Mesenchymal stem cell (in vitro differentiated cells and primary cell): ENCODE measurements around the gene FAM222B.

Source experiments
- DNase-seq: peaks from one replicate; pipeline ENCODE4 v3.0.0-alpha.2; 2013
- H2AFZ ChIP-seq: one replicate; pipeline ENCODE4 v1.6.1; 2013; ENCODE audit warnings: low read depth, mild to moderate bottlenecking, control low read depth, inconsistent platforms, low read length, moderate library complexity
- H2AK5ac ChIP-seq: 2 replicates; pipeline ENCODE4 v1.6.1; 2013; ENCODE audit warnings: low read length, moderate library complexity, mild to moderate bottlenecking, inconsistent platforms; ENCODE audit not compliant: severe bottlenecking
- H2BK120ac ChIP-seq: one replicate; pipeline ENCODE4 v1.6.1; 2013; ENCODE audit warnings: low read depth, mild to moderate bottlenecking, inconsistent platforms, low read length, moderate library complexity
- H2BK12ac ChIP-seq, 2 experiments: one replicate each; pipeline ENCODE4 v1.6.1; 2013; ENCODE audit warnings: inconsistent platforms in 2 of 2, low read length in 2 of 2, mild to moderate bottlenecking in 2 of 2, moderate library complexity in 2 of 2, control low read depth in 1 of 2
- H2BK15ac ChIP-seq: one replicate; pipeline ENCODE4 v1.6.1; 2013; ENCODE audit warnings: mild to moderate bottlenecking, low read depth, inconsistent platforms; ENCODE audit not compliant: poor library complexity, severe bottlenecking
- H2BK5ac ChIP-seq: 2 replicates; pipeline ENCODE4 v1.6.1; 2013; ENCODE audit warnings: low read depth, mild to moderate bottlenecking, low read length, control low read depth, inconsistent platforms; ENCODE audit not compliant: poor library complexity, severe bottlenecking
- H3K14ac ChIP-seq, 2 experiments: one replicate each; pipeline ENCODE4 v1.6.1; 2013; ENCODE audit warnings: inconsistent platforms in 2 of 2, low read length in 2 of 2, control low read depth in 1 of 2, mild to moderate bottlenecking in 1 of 2, moderate library complexity in 1 of 2
- H3K18ac ChIP-seq, 2 experiments: one replicate each; pipeline ENCODE4 v1.6.1; 2013; ENCODE audit warnings: inconsistent platforms in 2 of 2, low read length in 2 of 2, control low read depth in 1 of 2, low read depth in 1 of 2, mild to moderate bottlenecking in 1 of 2
- H3K23ac ChIP-seq, 2 experiments: one replicate each; pipeline ENCODE4 v1.6.1; 2013; ENCODE audit warnings: inconsistent platforms in 2 of 2, low read length in 2 of 2, mild to moderate bottlenecking in 2 of 2, moderate library complexity in 2 of 2, control low read depth in 1 of 2
- H3K27ac ChIP-seq: 2 replicates; pipeline ENCODE4 v1.5.1; 2013; ENCODE audit warnings: mild to moderate bottlenecking, moderate library complexity, low read length, control low read depth, inconsistent platforms; ENCODE audit not compliant: poor library complexity, severe bottlenecking
- H3K27me3 ChIP-seq, 2 experiments: 2 replicates each; pipeline versions ENCODE4 v1.6.1 to v1.7.0; 2013; ENCODE audit warnings: low read length in 2 of 2, mild to moderate bottlenecking in 2 of 2, moderate library complexity in 2 of 2, control low read depth in 1 of 2, inconsistent platforms in 1 of 2; ENCODE audit not compliant: control insufficient read depth in 1 of 2, insufficient read depth in 1 of 2
- H3K36me3 ChIP-seq, 2 experiments: 2 replicates each; pipeline versions ENCODE4 v1.6.1 to v1.7.0; 2013; ENCODE audit warnings: low read length in 2 of 2, control low read depth in 1 of 2, inconsistent platforms in 1 of 2, low read depth in 1 of 2, mild to moderate bottlenecking in 1 of 2; ENCODE audit not compliant: insufficient read depth in 2 of 2, control insufficient read depth in 1 of 2
- H3K4ac ChIP-seq, 2 experiments: one replicate each; pipeline ENCODE4 v1.6.1; 2013; ENCODE audit warnings: inconsistent platforms in 2 of 2, low read length in 2 of 2, mild to moderate bottlenecking in 2 of 2, moderate library complexity in 2 of 2, control low read depth in 1 of 2, low read depth in 1 of 2
- H3K4me1 ChIP-seq: 2 replicates; pipeline ENCODE4 v1.6.1; 2013; ENCODE audit warnings: low read depth, low read length, control low read depth; ENCODE audit not compliant: control insufficient read depth, insufficient read depth
- H3K4me2 ChIP-seq: 2 replicates; pipeline ENCODE4 v1.6.1; 2013; ENCODE audit warnings: low read length, mild to moderate bottlenecking, inconsistent platforms; ENCODE audit not compliant: poor library complexity, severe bottlenecking
- H3K4me3 ChIP-seq, 2 experiments: 2 replicates each; pipeline versions ENCODE4 v1.5.1 to v1.7.0; 2013; ENCODE audit warnings: low read length in 2 of 2, mild to moderate bottlenecking in 2 of 2, control low read depth in 1 of 2, low read depth in 1 of 2; ENCODE audit not compliant: insufficient read depth in 1 of 2
- H3K79me1 ChIP-seq: replicated peaks from 2 replicates; pipeline ENCODE4 v1.6.1; 2013; ENCODE audit warnings: mild to moderate bottlenecking, control low read depth, low read length, inconsistent platforms; ENCODE audit not compliant: poor library complexity, severe bottlenecking
- H3K9ac ChIP-seq: 2 replicates; pipeline ENCODE4 v1.7.0; 2013; ENCODE audit warnings: mild to moderate bottlenecking, low read length, moderate library complexity
- H3K9me3 ChIP-seq: 2 replicates; pipeline ENCODE4 v1.7.0; 2013; ENCODE audit warnings: mild to moderate bottlenecking, low read length; ENCODE audit not compliant: control insufficient read depth
- H4K8ac ChIP-seq: one replicate; pipeline ENCODE4 v1.6.1; 2013; ENCODE audit warnings: inconsistent platforms, mild to moderate bottlenecking, low read length, moderate library complexity
- H4K91ac ChIP-seq: one replicate; pipeline ENCODE4 v1.6.1; 2013; ENCODE audit warnings: mild to moderate bottlenecking, low read length, inconsistent platforms
- WGBS: methylation state at CpG from one replicate; pipeline ENCODE4 v1.1.7; 2013; ENCODE audit warnings: mixed read lengths; 5-methylcytosine and 5-hydroxymethylcytosine counted together

FAM222B gene

DNA sequence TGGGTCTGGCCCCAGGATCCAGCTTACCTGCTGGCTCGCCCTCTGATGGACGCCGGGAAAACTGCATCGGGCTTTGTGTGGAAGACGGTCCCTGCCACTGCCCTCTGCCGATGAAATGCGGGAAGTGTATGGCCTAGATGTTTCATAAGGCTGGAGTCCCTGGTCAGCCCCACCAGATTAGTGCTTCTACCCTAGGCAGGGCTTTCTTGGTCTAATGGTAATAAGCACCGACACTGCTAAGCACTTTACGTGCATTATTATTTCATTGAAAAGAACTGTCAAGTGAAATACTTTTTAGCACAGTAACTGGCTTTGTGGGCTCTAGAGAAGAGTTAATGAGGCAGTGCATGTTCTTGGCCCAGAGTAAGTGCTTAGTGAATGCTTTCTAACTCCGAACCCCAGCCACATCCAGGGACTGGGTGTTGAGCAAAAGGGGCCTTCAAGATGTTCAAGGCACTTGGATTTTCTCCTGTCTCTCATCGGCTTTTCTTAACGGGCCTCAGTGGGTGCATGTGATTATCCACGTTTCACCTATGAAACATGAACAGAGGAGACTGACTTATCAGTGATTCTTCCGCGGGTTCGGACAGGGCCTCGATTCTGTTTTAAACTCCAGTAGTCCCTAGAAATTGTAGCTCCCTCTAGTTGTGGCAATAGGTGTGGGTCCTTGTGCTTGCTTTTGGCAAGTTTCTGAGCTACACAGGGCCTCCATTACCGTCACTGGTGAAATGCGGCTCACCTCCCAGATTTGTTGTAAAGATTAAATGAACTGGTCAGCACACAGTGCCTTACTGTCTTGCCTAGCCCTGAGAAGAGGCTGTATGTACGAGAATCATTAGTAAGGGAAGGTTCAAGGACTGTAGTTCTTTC, 92.2 kb downstream of the FAM222B start:
- 55% methylated on average over 18 of the region's 20 CpGs for WGBS
- Histone ChIP-seq H3K9me3 (no peaks in the 10 kb centered on the region), H3K27me3 (no peaks in the 10 kb centered on the region)

DNA sequence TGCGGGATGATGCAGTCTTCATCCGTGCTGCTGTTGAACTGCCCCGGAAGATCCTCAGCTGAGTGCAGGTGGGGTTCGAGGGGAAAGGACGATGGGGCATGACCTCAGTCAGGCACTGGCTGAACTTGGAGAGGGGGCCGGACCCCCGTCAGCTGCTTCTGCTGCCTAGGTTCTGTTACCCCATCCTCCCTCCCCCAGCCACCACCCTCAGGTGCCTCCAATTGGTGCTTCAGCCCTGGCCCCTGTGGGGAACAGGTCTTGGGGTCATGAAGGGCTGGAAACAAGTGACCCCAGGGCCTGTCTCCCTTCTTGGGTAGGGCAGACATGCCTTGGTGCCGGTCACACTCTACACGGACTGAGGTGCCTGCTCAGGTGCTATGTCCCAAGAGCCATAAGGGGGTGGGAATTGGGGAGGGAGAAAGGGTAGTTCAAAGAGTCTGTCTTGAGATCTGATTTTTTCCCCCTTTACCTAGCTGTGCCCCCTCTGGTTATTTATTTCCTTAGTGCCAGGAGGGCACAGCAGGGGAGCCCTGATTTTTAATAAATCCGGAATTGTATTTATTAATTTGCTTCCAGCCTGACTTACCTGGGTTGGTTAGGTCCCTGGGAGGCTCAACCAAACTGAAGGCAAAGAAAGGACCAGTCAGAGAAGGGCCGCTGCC, 92.9 kb downstream of the FAM222B start:
- peak overlapping the region; percentile 36 for H3K9ac ChIP-seq
- H2BK120ac ChIP-seq, result no peak overlapping the region
- H2BK5ac ChIP-seq, result no peak overlapping the region
- H3K14ac ChIP-seq, result no peak overlapping the region
- no peaks in the 10 kb centered on the region for H3K9me3 ChIP-seq
- no peak overlapping the region for H2BK15ac ChIP-seq
- H3K79me1 ChIP-seq, result peaks cover 10% of the 10 kb centered on the region
- H2BK12ac ChIP-seq, result no peak overlapping the region
- H3K36me3 ChIP-seq, result peaks cover 57 to 69% of the 10 kb centered on the region in 2 experiments
- no peak overlapping the region for H4K91ac ChIP-seq
- no peak overlapping the region for H3K23ac ChIP-seq
- no peak overlapping the region for H2AK5ac ChIP-seq
- peak overlapping the region; percentile 3 for H3K27ac ChIP-seq
- no peak for DNase-seq
- no peak overlapping the region for H2AFZ ChIP-seq
- no peaks in the 10 kb centered on the region for H3K27me3 ChIP-seq
- H3K4me3 ChIP-seq, result no peak overlapping the region
- peak overlapping the region; percentile 43 for H4K8ac ChIP-seq
- H3K4ac ChIP-seq, result no peak overlapping the region
- H3K4me2 ChIP-seq, result no peak overlapping the region
- H3K4me1 ChIP-seq, result peaks cover 43% of the 10 kb centered on the region
- 56% methylated on average over 8 of the region's 11 CpGs for whole genome bisulfite sequencing
- no peak overlapping the region for H3K18ac ChIP-seq

More for the DNA sequence above, 92.2 kb downstream of the FAM222B start:
- Histone ChIP-seq H3K27ac (no peak overlapping the region), H3K79me1 (peaks cover 10% of the 10 kb centered on the region), H3K4me2 (no peak overlapping the region), H3K4ac (no peak overlapping the region), H3K9ac (peak overlapping the region; percentile 73), H3K23ac (no peak overlapping the region), H2BK5ac (no peak overlapping the region), H2AFZ (no peak overlapping the region), H3K4me3 (no peak overlapping the region), H3K36me3 (peaks cover 60 to 69% of the 10 kb centered on the region in 2 experiments), H4K8ac (no peak overlapping the region), H2BK15ac (no peak overlapping the region), H4K91ac (no peak overlapping the region), H3K4me1 (peaks cover 47% of the 10 kb centered on the region), H2BK12ac (no peak overlapping the region), H2AK5ac (no peak overlapping the region), H2BK120ac (no peak overlapping the region), H3K18ac (no peak overlapping the region), H3K14ac (no peak overlapping the region)
- peak; percentile 92 for DNase-seq

DNA sequence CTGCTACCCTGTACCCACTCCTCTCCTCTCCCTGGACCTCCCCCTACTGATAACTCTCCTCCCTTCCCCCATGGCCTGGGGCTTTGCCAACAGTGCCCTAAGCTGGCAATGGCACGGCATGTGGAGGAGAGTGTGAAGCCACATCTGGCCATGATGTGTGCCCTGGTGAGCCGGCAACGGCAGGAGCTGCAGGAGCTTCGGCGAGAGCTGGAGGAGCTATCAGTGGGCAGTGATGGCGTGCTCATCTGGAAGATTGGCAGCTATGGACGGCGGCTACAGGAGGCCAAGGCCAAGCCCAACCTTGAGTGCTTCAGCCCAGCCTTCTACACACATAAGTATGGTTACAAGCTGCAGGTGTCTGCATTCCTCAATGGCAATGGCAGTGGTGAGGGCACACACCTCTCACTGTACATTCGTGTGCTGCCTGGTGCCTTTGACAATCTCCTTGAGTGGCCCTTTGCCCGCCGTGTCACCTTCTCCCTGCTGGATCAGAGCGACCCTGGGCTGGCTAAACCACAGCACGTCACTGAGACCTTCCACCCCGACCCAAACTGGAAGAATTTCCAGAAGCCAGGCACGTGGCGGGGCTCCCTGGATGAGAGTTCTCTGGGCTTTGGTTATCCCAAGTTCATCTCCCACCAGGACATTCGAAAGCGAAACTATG, 93.6 kb downstream of the FAM222B start:
- Histone ChIP-seq H3K4ac (no peak overlapping the region), H2BK5ac (no peak overlapping the region), H3K79me1 (peaks cover 10% of the 10 kb centered on the region), H4K91ac (no peak overlapping the region), H3K4me2 (no peak overlapping the region), H3K36me3 (peaks cover 57 to 69% of the 10 kb centered on the region in 2 experiments), H3K9ac (peak overlapping the region; percentile 36), H2AFZ (no peak overlapping the region), H3K4me3 (no peak overlapping the region), H2BK15ac (no peak overlapping the region), H3K27ac (peak overlapping the region; percentile 8), H4K8ac (peak overlapping the region; percentile 33), H2BK120ac (no peak overlapping the region), H2BK12ac (no peak overlapping the region), H3K4me1 (peaks cover 43% of the 10 kb centered on the region), H2AK5ac (no peak overlapping the region), H3K27me3 (no peaks in the 10 kb centered on the region), H3K9me3 (no peaks in the 10 kb centered on the region), H3K18ac (no peak overlapping the region), H3K14ac (no peak overlapping the region), H3K23ac (no peak overlapping the region)
- 93% methylated on average over 18 of the region's 18 CpGs for WGBS
- DNase-seq, result peak; percentile 40
